Endothelial cell of umbilical vein (primary cell): ENCODE results near the gene PDGFA. TPM values are rescaled to one million over a fixed set of nuclear protein-coding genes. Genes with fewer than 3 reads are reported as not detected.

Source experiments
- BruUV-seq: library from RNA; stranded (reverse); fragments of 400-500 nt; replicated peaks from 2 replicates; lab custom pipeline; 2021; lab: Mats Ljungman, UMichigan
- CTCF ChIA-PET: fragments of 300-600, 350-600 bp; sonication (Branson Sonifier 250); formaldehyde crosslinking; loops from one replicate; lab custom pipeline; 2021; ENCODE audit warnings: antibody characterized with exemption, inconsistent platforms; lab: Charles Lee
- POLR2A ChIA-PET: fragments of 300-600, 350-600 bp; sonication (Branson Sonifier 250); formaldehyde crosslinking; loops from one replicate; lab custom pipeline; 2021; ENCODE audit warnings: antibody characterized with exemption, inconsistent platforms; lab: Charles Lee
- DNase-seq: peaks from one replicate; pipeline ENCODE4 v3.0.0-alpha.2; 2011; ENCODE audit warnings: low read depth, low spot score
- FAIRE-seq: peaks from 2 replicates; lab custom pipeline; 2011; peaks lifted over from hg19 to GRCh38; lab: Jason Lieb, UNC
- H2AFZ ChIP-seq: 2 replicates; pipeline ENCODE4 v1.6.0; 2012; ENCODE audit warnings: low read depth, low read length, control low read depth, inconsistent platforms
- H3K27ac ChIP-seq: 2 replicates; pipeline ENCODE4 v1.5.1; 2011; ENCODE audit warnings: low read depth, mild to moderate bottlenecking, control low read depth, low read length, moderate library complexity; ENCODE audit not compliant: insufficient read depth
- H3K27me3 ChIP-seq, 2 experiments: 2 replicates each; pipeline versions ENCODE4 v1.6.0 to v1.6.1; 2011; ENCODE audit warnings: low read length in 2 of 2, mixed read lengths in 1 of 2; ENCODE audit not compliant: control insufficient read depth in 2 of 2, insufficient read depth in 2 of 2
- H3K36me3 ChIP-seq, 2 experiments: 2 replicates in 1 of 2; 3 replicates in 1 of 2; pipeline ENCODE4 v1.5.1; 2011; ENCODE audit warnings: low read length in 2 of 2, mild to moderate bottlenecking in 1 of 2, moderate library complexity in 1 of 2; ENCODE audit not compliant: control insufficient read depth in 2 of 2, insufficient read depth in 2 of 2; ENCODE audit errors: extremely low read depth in 1 of 2
- H3K4me1 ChIP-seq: 3 replicates; pipeline ENCODE4 v1.5.1; 2011; ENCODE audit warnings: mild to moderate bottlenecking, low read length; ENCODE audit not compliant: control insufficient read depth, insufficient read depth; ENCODE audit errors: extremely low read depth
- H3K4me2 ChIP-seq: 2 replicates; pipeline ENCODE4 v1.6.1; 2011; ENCODE audit warnings: low read length, control low read depth, mixed read lengths; ENCODE audit not compliant: insufficient read depth
- H3K4me3 ChIP-seq, 3 experiments: fragments of 200-600 bp in 1 of 3; sonication (generic), shearing (Covaris generic) in 1 of 3; replicated peaks in 1 of 3; 2 replicates each; pipeline ENCODE4 v1.5.1; 2011 to 2016; ENCODE audit warnings: control low read depth in 3 of 3, low read length in 3 of 3, mild to moderate bottlenecking in 2 of 3, inconsistent platforms in 1 of 3, low read depth in 1 of 3, moderate library complexity in 1 of 3; ENCODE audit not compliant: insufficient read depth in 1 of 3
- H3K79me2 ChIP-seq: 2 replicates; pipeline ENCODE4 v1.6.0; 2012; ENCODE audit warnings: low read length, inconsistent platforms; ENCODE audit not compliant: control insufficient read depth, insufficient read depth
- H3K9ac ChIP-seq: replicated peaks from 2 replicates; pipeline ENCODE3; 2011; ENCODE audit warnings: low read length, control low read depth; ENCODE audit not compliant: insufficient read depth; ENCODE audit errors: extremely low read depth
- H3K9me1 ChIP-seq: replicated peaks from 3 replicates; pipeline ENCODE4 v1.6.0; 2011; ENCODE audit warnings: mild to moderate bottlenecking, low read length; ENCODE audit not compliant: control insufficient read depth, insufficient read depth; ENCODE audit errors: extremely low read depth
- H3K9me3 ChIP-seq: replicated peaks from 2 replicates; pipeline ENCODE4 v1.5.1; 2012; ENCODE audit warnings: low read length, inconsistent platforms; ENCODE audit not compliant: control insufficient read depth, insufficient read depth
- H4K20me1 ChIP-seq: replicated peaks from 2 replicates; pipeline ENCODE3; 2011; ENCODE audit warnings: mild to moderate bottlenecking, low read length; ENCODE audit not compliant: control insufficient read depth, insufficient read depth; ENCODE audit errors: extremely low read depth
- EZH2 ChIP-seq: IDR thresholded peaks from 2 replicates; pipeline ENCODE4 v1.6.1; 2012; ENCODE audit warnings: borderline replicate concordance, low read depth, mild to moderate bottlenecking, moderate library complexity, low read length, inconsistent platforms; ENCODE audit not compliant: severe bottlenecking
- FOS ChIP-seq: IDR thresholded peaks from 2 replicates; pipeline ENCODE4 v1.6.1; 2011; ENCODE audit warnings: mild to moderate bottlenecking, low read length, moderate library complexity, borderline replicate concordance; ENCODE audit not compliant: insufficient read depth
- GATA2 ChIP-seq: IDR thresholded peaks from 2 replicates; pipeline ENCODE4 v1.7.0; 2011; ENCODE audit warnings: low read depth, mild to moderate bottlenecking, moderate library complexity, mixed read lengths, low read length; ENCODE audit not compliant: insufficient read length, insufficient read depth
- JUN ChIP-seq: IDR thresholded peaks from 2 replicates; pipeline ENCODE4 v1.6.1; 2011; ENCODE audit warnings: borderline replicate concordance, low read depth; ENCODE audit not compliant: insufficient read length, insufficient read depth
- MYC ChIP-seq: IDR thresholded peaks from one replicate; pipeline ENCODE4 v1.6.1; 2011; ENCODE audit warnings: mild to moderate bottlenecking, low read depth, low read length
- POLR2A ChIP-seq: IDR thresholded peaks from 2 replicates; pipeline ENCODE4 v1.6.1; 2012; ENCODE audit warnings: low read depth, mild to moderate bottlenecking, control low read depth, low read length
- POLR2AphosphoS5 ChIP-seq: IDR thresholded peaks from 2 replicates; pipeline ENCODE4 v1.6.1; 2012; ENCODE audit warnings: low read depth, mild to moderate bottlenecking, control low read depth, low read length, moderate library complexity; ENCODE audit not compliant: insufficient read depth
- dilution Hi-C: fragments of 300-500 bp; cut with MboI; formaldehyde crosslinking; loops from one replicate; pipeline ENCODE4 v1.15.0; 2019; ENCODE audit warnings: low sequenced_read_pairs; ENCODE audit not compliant: extremely low pct_ligation_motif_present
- intact Hi-C: fragments of 100-400 bp; cut with micrococcal nuclease; formaldehyde crosslinking; loops from one replicate; pipeline ENCODE4 v1.10.0; 2022
- polyA plus RNA-seq, 4 experiments: library from polyadenylated mRNA; depleted of rRNA in 3 of 4; stranded (reverse) in 3 of 4; unstranded in 1 of 4; fragments of >200 nt; gene quantifications; 2 replicates each; pipeline versions ENCODE4 v1.2.1 to v1.2.3, GENCODE V29; 2011 to 2012; ENCODE audit warnings: missing spikeins in 1 of 4
- total RNA-seq: library from RNA; stranded (reverse); gene quantifications from 2 replicates; pipeline ENCODE4 v1.2.3, GENCODE V29; 2021
- TF ChIP-seq, protein P1 (sequence below): IDR thresholded peaks from 2 replicates; pipeline ENCODE4 v1.6.1; 2011; ENCODE audit not compliant: insufficient read depth, insufficient read length
- TF ChIP-seq, protein P2 (sequence below), 2 donors: IDR thresholded peaks; 1 replicate in 1 of 2; 2 replicates in 1 of 2; pipeline ENCODE4 v1.5.1; 2011; ENCODE audit warnings: low read length in 2 of 2, mild to moderate bottlenecking in 2 of 2, moderate library complexity in 2 of 2, control low read depth in 1 of 2, inconsistent platforms in 1 of 2, low read depth in 1 of 2; ENCODE audit not compliant: insufficient read depth in 1 of 2; ENCODE audit errors: extremely low read depth in 1 of 2

Gene PDGFA
- total and polyA plus RNA-seq, 2 donors (not counting 3 experiments of a cell fraction or from before 2014, with no cell fraction given): 17.4 to 62.4 TPM

DNA sequence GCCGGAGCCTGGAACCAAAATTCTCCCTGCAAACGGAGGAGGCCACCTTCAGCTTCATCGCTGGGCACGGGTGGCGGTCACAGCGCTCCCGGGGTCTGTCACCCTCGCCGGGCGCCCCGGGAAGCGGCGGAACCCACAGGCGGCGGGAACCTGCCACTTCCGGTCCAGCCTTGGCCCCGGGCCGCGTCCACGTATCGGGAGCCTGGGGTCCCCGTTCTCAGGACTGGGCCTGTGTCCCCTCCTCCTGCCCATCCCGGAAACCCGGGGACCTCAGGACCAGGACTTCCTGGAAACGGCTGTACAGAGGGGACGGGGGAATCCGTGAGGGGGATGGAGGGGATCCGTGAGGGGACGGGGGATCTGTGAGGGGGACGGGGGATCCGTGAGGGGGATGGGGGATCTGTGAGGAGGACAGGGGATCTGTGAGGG lies 25.4 kb downstream of the PDGFA start:
- no peak overlapping the region for H3K9ac ChIP-seq
- no peak overlapping the region for H3K4me2 ChIP-seq
- H3K79me2 ChIP-seq: no peaks in the 10 kb centered on the region
- dilution Hi-C loops (no loop called here), intact Hi-C loops (no loop called here)
- H3K27me3 ChIP-seq: no peaks in the 10 kb centered on the region
- no peaks in the 10 kb centered on the region for H4K20me1 ChIP-seq
- no peak for DNase-seq
- H3K27ac ChIP-seq: no peak overlapping the region
- no peaks in the 10 kb centered on the region for H3K4me1 ChIP-seq
- TF ChIP-seq JUN (no peak), EZH2 (no peak), POLR2A (no peak), POLR2AphosphoS5 (no peak), FOS (no peak), GATA2 (no peak), MYC (no peak)
- TF ChIP-seq, protein P1, sequence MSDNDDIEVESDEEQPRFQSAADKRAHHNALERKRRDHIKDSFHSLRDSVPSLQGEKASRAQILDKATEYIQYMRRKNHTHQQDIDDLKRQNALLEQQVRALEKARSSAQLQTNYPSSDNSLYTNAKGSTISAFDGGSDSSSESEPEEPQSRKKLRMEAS: no peak
- TF ChIP-seq, protein P2, sequence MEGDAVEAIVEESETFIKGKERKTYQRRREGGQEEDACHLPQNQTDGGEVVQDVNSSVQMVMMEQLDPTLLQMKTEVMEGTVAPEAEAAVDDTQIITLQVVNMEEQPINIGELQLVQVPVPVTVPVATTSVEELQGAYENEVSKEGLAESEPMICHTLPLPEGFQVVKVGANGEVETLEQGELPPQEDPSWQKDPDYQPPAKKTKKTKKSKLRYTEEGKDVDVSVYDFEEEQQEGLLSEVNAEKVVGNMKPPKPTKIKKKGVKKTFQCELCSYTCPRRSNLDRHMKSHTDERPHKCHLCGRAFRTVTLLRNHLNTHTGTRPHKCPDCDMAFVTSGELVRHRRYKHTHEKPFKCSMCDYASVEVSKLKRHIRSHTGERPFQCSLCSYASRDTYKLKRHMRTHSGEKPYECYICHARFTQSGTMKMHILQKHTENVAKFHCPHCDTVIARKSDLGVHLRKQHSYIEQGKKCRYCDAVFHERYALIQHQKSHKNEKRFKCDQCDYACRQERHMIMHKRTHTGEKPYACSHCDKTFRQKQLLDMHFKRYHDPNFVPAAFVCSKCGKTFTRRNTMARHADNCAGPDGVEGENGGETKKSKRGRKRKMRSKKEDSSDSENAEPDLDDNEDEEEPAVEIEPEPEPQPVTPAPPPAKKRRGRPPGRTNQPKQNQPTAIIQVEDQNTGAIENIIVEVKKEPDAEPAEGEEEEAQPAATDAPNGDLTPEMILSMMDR (IDR thresholded peaks at IDR 0.05; ENCODE audit: extremely low read depth in 1 of 2, insufficient read depth in 1 of 2, low read depth in 1 of 2, low read length in 2 of 2): no peak
- CTCF ChIA-PET: no interaction called here
- no peaks in the 10 kb centered on the region for H3K9me3 ChIP-seq
- no peak overlapping the region for H2AFZ ChIP-seq
- no peak overlapping the region for H3K4me3 ChIP-seq
- no peaks in the 10 kb centered on the region for H3K9me1 ChIP-seq
- H3K36me3 ChIP-seq: peaks cover 10 to 15% of the 10 kb centered on the region in 2 experiments
- BruUV-seq: no TSS peak
- POLR2A ChIA-PET: no interaction called here
- FAIRE-seq: no peak
